Hepatocyte (in vitro differentiated cells): ENCODE measurements around the gene CPM. TPM values are rescaled to one million over a fixed set of nuclear protein-coding genes. Genes with fewer than 3 reads are reported as not detected.

Source experiments
- DNase-seq: peaks from one replicate; pipeline ENCODE4 v3.0.0-alpha.2; 2016; ENCODE audit warnings: low spot score
- H2AFZ ChIP-seq: fragments of 200-600 bp; sonication (generic); 2 replicates; pipeline ENCODE4 v1.6.0; 2016; ENCODE audit warnings: antibody characterized with exemption, mild to moderate bottlenecking
- H3K27ac ChIP-seq: fragments of 200-600 bp; sonication (generic); 2 replicates; pipeline ENCODE4 v1.5.1; 2016; ENCODE audit warnings: mild to moderate bottlenecking
- H3K27me3 ChIP-seq: fragments of 200-600 bp; sonication (generic); 2 replicates; pipeline ENCODE4 v1.6.1; 2016
- H3K36me3 ChIP-seq: fragments of 200-600 bp; sonication (generic); replicated peaks from 2 replicates; pipeline ENCODE4 v1.5.1; 2016; ENCODE audit warnings: low read depth; ENCODE audit not compliant: insufficient read depth
- H3K4me1 ChIP-seq: fragments of 200-600 bp; sonication (generic); 2 replicates; pipeline ENCODE4 v1.5.1; 2016; ENCODE audit warnings: mild to moderate bottlenecking, moderate library complexity; ENCODE audit not compliant: insufficient read depth
- H3K4me2 ChIP-seq: fragments of 200-600 bp; sonication (generic); 2 replicates; pipeline ENCODE4 v1.6.0; 2016
- H3K4me3 ChIP-seq: fragments of 200-600 bp; sonication (generic); 2 replicates; pipeline ENCODE4 v1.5.1; 2016; ENCODE audit warnings: mild to moderate bottlenecking
- H3K79me2 ChIP-seq: fragments of 200-600 bp; sonication (generic); 2 replicates; pipeline ENCODE4 v1.6.0; 2017; ENCODE audit warnings: mild to moderate bottlenecking
- H3K9me2 ChIP-seq: fragments of 200-600 bp; sonication (generic); replicated peaks from 2 replicates; pipeline ENCODE4 v1.6.0; 2017; ENCODE audit warnings: mild to moderate bottlenecking; ENCODE audit not compliant: insufficient read depth
- H3K9me3 ChIP-seq: fragments of 200-600 bp; sonication (generic); 2 replicates; pipeline ENCODE4 v1.5.1; 2016; ENCODE audit warnings: low read depth, mild to moderate bottlenecking
- H4K20me1 ChIP-seq: fragments of 200-600 bp; sonication (generic); 2 replicates; pipeline ENCODE4 v1.6.0; 2016; ENCODE audit warnings: mild to moderate bottlenecking; ENCODE audit not compliant: insufficient read depth, poor library complexity, severe bottlenecking
- EZH2 ChIP-seq: fragments of 200-600 bp; sonication (generic); IDR thresholded peaks from 2 replicates; pipeline ENCODE4 v1.6.1; 2016; ENCODE audit warnings: antibody characterized with exemption, mild to moderate bottlenecking, borderline replicate concordance
- EZH2phosphoT487 ChIP-seq: fragments of 200-600 bp; sonication (generic); IDR thresholded peaks from one replicate; pipeline ENCODE4 v1.6.1; 2018; ENCODE audit warnings: antibody characterized with exemption, mild to moderate bottlenecking, low read depth, moderate library complexity; ENCODE audit not compliant: unreplicated experiment, severe bottlenecking
- WGBS: methylation state at CpG from one replicate; pipeline ENCODE4 v1.1.6; 2016; ENCODE audit warnings: low lambda C conversion rate; ENCODE audit errors: missing lambda C conversion rate; 5-methylcytosine and 5-hydroxymethylcytosine counted together
- polyA plus RNA-seq: library from polyadenylated mRNA; unstranded; fragments of >200 nt; fragmentation: Nextera tagmentation; extraction: Ambion mirVana; gene quantifications from 2 replicates; pipeline ENCODE4 v1.2.1, GENCODE V29; 2016
- total RNA-seq: library from RNA; depleted of rRNA; stranded (reverse); fragments of >200 nt; gene quantifications from 2 replicates; pipeline ENCODE4 v1.2.3, GENCODE V29; 2014
- TF ChIP-seq, protein P1 (sequence below): fragments of 200-600 bp; sonication (generic); IDR thresholded peaks from 2 replicates; pipeline ENCODE4 v1.5.1; 2016; ENCODE audit warnings: antibody characterized with exemption, mild to moderate bottlenecking; ENCODE audit not compliant: poor library complexity

CPM gene
- total and polyA plus RNA-seq, 2 experiments from 2014 or later, result 26.8 to 28.0 TPM

DNA sequence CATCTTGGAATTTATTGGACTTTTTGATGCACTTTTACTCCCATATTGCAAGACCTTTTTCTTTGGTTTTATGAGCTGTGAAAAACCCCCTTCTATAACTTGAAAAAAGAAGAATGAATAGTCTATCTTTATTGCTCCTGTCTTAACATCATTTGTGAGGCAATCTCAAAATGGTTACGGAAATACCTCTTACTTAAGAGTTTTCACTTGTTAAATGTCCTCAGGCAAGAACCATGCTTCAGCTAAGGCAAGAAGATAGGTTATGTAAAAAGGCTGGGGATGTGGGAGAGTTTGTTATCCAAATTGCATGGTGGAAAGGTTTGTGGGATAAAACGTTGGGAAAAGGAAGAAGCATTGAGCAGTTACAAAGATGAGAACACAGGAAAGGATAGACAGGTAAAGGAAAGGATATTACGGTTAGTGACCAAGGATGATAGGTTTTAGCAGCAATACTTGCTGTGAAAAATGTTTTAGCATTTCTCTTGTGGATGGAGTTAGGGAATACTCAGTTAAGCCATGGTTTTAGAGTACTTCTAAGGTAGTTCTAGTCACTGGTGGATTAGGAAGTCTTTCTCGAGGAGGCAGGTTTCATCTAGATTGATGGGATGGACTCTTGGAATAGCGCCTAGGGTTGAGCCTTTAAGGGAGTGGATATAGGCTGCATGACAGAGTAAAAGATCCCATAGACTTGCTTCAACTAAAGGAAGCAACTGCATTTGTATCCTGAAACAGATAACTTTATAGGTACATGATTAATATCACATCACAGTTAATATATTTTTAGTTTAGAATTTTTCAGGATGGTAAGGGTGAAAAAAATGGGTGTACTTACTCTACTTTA is 94.7 kb downstream of the CPM start:
- peaks cover 9% of the 10 kb centered on the region for H4K20me1 ChIP-seq
- H3K36me3 ChIP-seq, result no peaks in the 10 kb centered on the region

DNA sequence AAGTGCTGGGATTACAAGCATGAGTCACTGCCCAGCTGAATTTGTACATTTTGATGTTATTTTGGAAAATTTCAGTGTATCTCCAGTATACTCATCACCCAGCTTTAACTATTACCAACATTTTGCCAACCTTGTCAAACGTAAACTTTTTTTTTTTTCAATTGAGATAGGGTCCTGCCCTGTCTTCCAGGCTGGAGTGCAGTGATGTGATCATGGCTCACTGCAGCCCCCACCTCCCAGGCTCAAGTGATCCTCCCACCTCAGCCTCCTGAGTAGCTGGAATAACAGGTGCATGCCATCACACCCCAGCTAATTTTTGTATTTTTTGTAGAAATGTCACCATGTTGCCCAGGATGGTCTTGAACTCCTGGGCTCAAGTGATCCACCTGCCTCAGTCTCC is 95.8 kb downstream of the CPM start:
- DNase-seq, result no peak
- no peaks in the 10 kb centered on the region for H3K36me3 ChIP-seq
- no peak for TF ChIP-seq EZH2phosphoT487
- TF ChIP-seq EZH2, result no peak
- TF ChIP-seq, protein P1, sequence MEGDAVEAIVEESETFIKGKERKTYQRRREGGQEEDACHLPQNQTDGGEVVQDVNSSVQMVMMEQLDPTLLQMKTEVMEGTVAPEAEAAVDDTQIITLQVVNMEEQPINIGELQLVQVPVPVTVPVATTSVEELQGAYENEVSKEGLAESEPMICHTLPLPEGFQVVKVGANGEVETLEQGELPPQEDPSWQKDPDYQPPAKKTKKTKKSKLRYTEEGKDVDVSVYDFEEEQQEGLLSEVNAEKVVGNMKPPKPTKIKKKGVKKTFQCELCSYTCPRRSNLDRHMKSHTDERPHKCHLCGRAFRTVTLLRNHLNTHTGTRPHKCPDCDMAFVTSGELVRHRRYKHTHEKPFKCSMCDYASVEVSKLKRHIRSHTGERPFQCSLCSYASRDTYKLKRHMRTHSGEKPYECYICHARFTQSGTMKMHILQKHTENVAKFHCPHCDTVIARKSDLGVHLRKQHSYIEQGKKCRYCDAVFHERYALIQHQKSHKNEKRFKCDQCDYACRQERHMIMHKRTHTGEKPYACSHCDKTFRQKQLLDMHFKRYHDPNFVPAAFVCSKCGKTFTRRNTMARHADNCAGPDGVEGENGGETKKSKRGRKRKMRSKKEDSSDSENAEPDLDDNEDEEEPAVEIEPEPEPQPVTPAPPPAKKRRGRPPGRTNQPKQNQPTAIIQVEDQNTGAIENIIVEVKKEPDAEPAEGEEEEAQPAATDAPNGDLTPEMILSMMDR, result no peak

More for the DNA sequence above, 94.7 kb downstream of the CPM start:
- 76% methylated on average over 5 of the region's 5 CpGs for WGBS
- no peak overlapping the region for H2AFZ ChIP-seq
- DNase-seq, result no peak
- H3K4me2 ChIP-seq, result no peak overlapping the region
- H3K4me3 ChIP-seq, result no peak overlapping the region
- no peak overlapping the region for H3K27ac ChIP-seq
- no peaks in the 10 kb centered on the region for H3K9me3 ChIP-seq
- peaks cover 8% of the 10 kb centered on the region for H3K79me2 ChIP-seq
- H3K4me1 ChIP-seq, result no peaks in the 10 kb centered on the region
- no peaks in the 10 kb centered on the region for H3K9me2 ChIP-seq
- H3K27me3 ChIP-seq, result no peaks in the 10 kb centered on the region
- TF ChIP-seq EZH2phosphoT487 (no peak), EZH2 (no peak)
- TF ChIP-seq, protein P1, result no peak

DNA sequence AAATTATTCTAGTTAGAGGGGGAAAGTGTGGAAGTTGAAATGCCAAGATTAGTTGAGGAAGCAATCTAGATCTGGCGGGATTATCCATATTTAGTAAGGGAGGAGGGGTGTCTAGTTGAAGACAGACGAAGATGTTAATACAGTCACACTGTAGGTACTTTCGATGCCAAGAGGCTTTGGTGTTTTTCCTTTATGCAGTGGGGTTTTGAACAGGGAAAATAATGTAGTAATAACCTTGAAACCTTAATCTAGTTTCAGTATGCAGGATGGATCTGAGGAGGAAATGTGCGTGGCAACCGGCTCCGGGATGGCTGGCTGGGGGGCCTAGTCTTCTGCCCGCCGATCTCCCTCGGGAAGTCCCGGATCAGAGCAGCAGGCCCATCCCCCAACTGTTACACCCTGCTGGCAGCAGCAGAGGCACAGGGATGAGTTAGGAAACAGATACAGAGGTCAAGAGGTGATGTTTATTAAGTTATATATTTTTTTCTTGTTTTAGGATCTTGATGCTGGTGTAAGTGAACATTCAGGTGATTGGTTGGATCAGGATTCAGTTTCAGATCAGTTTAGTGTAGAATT is 97.5 kb downstream of the CPM start:
- Histone ChIP-seq H4K20me1 (peaks cover 9% of the 10 kb centered on the region), H3K36me3 (no peaks in the 10 kb centered on the region), H3K9me2 (no peaks in the 10 kb centered on the region), H3K27me3 (no peaks in the 10 kb centered on the region), H3K79me2 (peaks cover 12% of the 10 kb centered on the region), H3K4me1 (no peaks in the 10 kb centered on the region), H2AFZ (no peak overlapping the region), H3K4me2 (no peak overlapping the region), H3K9me3 (no peaks in the 10 kb centered on the region), H3K27ac (no peak overlapping the region), H3K4me3 (no peak overlapping the region)
- WGBS, result 64% methylated on average over 10 of the region's 10 CpGs
- no peak for DNase-seq
- TF ChIP-seq, protein P1, result no peak
- TF ChIP-seq EZH2 (no peak), EZH2phosphoT487 (no peak)

More for the DNA sequence above, 95.8 kb downstream of the CPM start:
- Histone ChIP-seq H2AFZ (no peak overlapping the region), H3K9me3 (no peaks in the 10 kb centered on the region), H3K27me3 (no peaks in the 10 kb centered on the region), H3K9me2 (no peaks in the 10 kb centered on the region), H3K4me2 (no peak overlapping the region), H3K4me3 (no peak overlapping the region), H3K79me2 (peaks cover 8% of the 10 kb centered on the region), H4K20me1 (peaks cover 9% of the 10 kb centered on the region), H3K27ac (no peak overlapping the region), H3K4me1 (no peaks in the 10 kb centered on the region)
- WGBS, result 95% methylated on average over 1 of the region's 1 CpG
